ENCODE measurements around the gene PDE7B. TPM values are rescaled to one million over a fixed set of nuclear protein-coding genes. Genes with fewer than 3 reads are reported as not detected.
A peak's percentile ranks its signal among the peaks of the same experiment; 100 is the strongest.

Gene PDE7B
- polyA plus RNA-seq, 1 of the 3 experiments (the other 2 are of a cell fraction): 1.9 TPM

GRCh38 chr6:136077834-136078576 lies 226.5 kb downstream of the PDE7B start (continued):
- TF ChIP-seq, protein P1, sequence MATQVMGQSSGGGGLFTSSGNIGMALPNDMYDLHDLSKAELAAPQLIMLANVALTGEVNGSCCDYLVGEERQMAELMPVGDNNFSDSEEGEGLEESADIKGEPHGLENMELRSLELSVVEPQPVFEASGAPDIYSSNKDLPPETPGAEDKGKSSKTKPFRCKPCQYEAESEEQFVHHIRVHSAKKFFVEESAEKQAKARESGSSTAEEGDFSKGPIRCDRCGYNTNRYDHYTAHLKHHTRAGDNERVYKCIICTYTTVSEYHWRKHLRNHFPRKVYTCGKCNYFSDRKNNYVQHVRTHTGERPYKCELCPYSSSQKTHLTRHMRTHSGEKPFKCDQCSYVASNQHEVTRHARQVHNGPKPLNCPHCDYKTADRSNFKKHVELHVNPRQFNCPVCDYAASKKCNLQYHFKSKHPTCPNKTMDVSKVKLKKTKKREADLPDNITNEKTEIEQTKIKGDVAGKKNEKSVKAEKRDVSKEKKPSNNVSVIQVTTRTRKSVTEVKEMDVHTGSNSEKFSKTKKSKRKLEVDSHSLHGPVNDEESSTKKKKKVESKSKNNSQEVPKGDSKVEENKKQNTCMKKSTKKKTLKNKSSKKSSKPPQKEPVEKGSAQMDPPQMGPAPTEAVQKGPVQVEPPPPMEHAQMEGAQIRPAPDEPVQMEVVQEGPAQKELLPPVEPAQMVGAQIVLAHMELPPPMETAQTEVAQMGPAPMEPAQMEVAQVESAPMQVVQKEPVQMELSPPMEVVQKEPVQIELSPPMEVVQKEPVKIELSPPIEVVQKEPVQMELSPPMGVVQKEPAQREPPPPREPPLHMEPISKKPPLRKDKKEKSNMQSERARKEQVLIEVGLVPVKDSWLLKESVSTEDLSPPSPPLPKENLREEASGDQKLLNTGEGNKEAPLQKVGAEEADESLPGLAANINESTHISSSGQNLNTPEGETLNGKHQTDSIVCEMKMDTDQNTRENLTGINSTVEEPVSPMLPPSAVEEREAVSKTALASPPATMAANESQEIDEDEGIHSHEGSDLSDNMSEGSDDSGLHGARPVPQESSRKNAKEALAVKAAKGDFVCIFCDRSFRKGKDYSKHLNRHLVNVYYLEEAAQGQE (IDR thresholded peaks at IDR 0.05; ENCODE audit: low read depth, low read length): peak; percentile 44; the same call in 1 of the 2 replicates
- TF ChIP-seq SMC3 (IDR thresholded peaks at IDR 0.05; ENCODE audit: low read depth, low read length) (no peak), EZH2phosphoT487 (IDR thresholded peaks at IDR 0.05; ENCODE audit: borderline replicate concordance, low read depth) (no peak), SIN3A (IDR thresholded peaks at IDR 0.05; ENCODE audit: borderline replicate concordance, low read depth, low read length) (peak; percentile 69; the same call in 1 of the 2 replicates), RAD21 (IDR thresholded peaks at IDR 0.05; ENCODE audit: low read length) (peak; percentile 17; the same call in 1 of the 2 replicates), FOSL2 (IDR thresholded peaks at IDR 0.05; ENCODE audit: borderline replicate concordance, low read depth) (peak; percentile 79), GATA2 (CRISPR knock-in tag; IDR thresholded peaks at IDR 0.05) (peak; percentile 73), TAF1 (IDR thresholded peaks at IDR 0.05; ENCODE audit: borderline replicate concordance, low read depth, low read length) (no peak; the same call in 1 of the 2 replicates), POLR2AphosphoS5 (IDR thresholded peaks at IDR 0.05; ENCODE audit: low read depth, low read length) (peak; percentile 75; the same call in 1 of the 2 replicates), TEAD4 (IDR thresholded peaks at IDR 0.05; ENCODE audit: borderline replicate concordance, insufficient read depth) (peak; percentile 91), NFIC (IDR thresholded peaks at IDR 0.05; ENCODE audit: borderline replicate concordance) (peak; percentile 96), MXI1 (IDR thresholded peaks at IDR 0.05; ENCODE audit: low read depth, low read length) (peak; percentile 55; the same call in 1 of the 2 replicates), NRF1 (IDR thresholded peaks at IDR 0.05; ENCODE audit: low read depth, low read length) (no peak), ELF1 (IDR thresholded peaks at IDR 0.05) (0 out of 2 replicates have a peak, but pooled peaks have one; percentile 15), YY1 (IDR thresholded peaks at IDR 0.05; ENCODE audit: low read depth) (peak; percentile 58; the same call in 1 of the 2 replicates), MEF2A (IDR thresholded peaks at IDR 0.05; ENCODE audit: borderline replicate concordance, low read depth) (peak; percentile 72; the same call in 1 of the 2 replicates), RCOR1 (IDR thresholded peaks at IDR 0.05; ENCODE audit: low read length) (no peak), JUND (IDR thresholded peaks at IDR 0.05) (peak; percentile 91)
- TF ChIP-seq, protein P2, sequence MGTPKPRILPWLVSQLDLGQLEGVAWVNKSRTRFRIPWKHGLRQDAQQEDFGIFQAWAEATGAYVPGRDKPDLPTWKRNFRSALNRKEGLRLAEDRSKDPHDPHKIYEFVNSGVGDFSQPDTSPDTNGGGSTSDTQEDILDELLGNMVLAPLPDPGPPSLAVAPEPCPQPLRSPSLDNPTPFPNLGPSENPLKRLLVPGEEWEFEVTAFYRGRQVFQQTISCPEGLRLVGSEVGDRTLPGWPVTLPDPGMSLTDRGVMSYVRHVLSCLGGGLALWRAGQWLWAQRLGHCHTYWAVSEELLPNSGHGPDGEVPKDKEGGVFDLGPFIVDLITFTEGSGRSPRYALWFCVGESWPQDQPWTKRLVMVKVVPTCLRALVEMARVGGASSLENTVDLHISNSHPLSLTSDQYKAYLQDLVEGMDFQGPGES (IDR thresholded peaks at IDR 0.05; ENCODE audit: low read depth, low read length): no peak
- TF ChIP-seq, protein P3, sequence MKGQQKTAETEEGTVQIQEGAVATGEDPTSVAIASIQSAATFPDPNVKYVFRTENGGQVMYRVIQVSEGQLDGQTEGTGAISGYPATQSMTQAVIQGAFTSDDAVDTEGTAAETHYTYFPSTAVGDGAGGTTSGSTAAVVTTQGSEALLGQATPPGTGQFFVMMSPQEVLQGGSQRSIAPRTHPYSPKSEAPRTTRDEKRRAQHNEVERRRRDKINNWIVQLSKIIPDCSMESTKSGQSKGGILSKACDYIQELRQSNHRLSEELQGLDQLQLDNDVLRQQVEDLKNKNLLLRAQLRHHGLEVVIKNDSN (IDR thresholded peaks at IDR 0.05; ENCODE audit: borderline replicate concordance, low read depth): peak; percentile 84
- TF ChIP-seq, protein P4, sequence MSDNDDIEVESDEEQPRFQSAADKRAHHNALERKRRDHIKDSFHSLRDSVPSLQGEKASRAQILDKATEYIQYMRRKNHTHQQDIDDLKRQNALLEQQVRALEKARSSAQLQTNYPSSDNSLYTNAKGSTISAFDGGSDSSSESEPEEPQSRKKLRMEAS (IDR thresholded peaks at IDR 0.05; ENCODE audit: low read depth): peak; percentile 96

Data from SK-N-SH (cell line).